HG03571 (cell line): Measurements from ENCODE around the gene BARX2.

ENCODE experiments used
- ATAC-seq: cut with Tn5 transposase; IDR thresholded peaks from one replicate; pipeline ENCODE4 v1.9.1; 2021; ENCODE audit not compliant: unreplicated experiment

Gene BARX2

DNA sequence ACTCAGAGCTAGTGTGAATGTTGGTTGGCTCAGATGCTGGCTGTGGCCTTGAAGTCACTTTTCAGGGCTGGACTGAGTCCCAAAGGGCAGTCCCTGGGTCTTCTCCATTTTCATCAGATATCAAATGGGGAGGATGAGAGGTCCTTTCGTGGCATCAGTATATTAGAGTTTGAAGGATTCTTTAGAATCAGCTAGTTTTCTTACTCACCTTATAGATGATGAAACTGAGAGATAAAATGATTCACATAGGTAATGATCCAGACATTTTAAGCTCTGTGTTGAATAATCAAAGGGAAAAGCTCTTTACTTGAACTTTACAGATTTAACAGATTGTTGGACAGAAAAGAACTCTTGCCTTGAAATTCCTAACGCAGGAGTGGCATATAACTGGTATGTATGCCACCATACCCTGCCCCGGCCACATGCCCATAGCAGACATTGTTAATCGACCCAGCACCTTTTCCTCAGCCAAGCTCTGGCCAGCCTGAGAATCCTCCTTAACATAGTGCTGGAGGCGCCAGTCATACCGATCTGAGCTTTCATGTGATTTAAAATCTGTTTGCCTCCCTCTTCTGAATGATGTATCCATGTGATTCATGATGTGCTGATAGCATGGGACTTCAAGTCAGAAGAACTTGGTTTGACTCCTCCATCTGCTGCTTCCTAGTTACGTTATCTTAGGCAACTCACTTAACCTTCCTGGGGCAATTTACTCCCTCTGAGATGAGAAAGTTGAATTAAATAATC lies 60.0 kb downstream of the BARX2 start:
- ATAC-seq, result no peak

DNA sequence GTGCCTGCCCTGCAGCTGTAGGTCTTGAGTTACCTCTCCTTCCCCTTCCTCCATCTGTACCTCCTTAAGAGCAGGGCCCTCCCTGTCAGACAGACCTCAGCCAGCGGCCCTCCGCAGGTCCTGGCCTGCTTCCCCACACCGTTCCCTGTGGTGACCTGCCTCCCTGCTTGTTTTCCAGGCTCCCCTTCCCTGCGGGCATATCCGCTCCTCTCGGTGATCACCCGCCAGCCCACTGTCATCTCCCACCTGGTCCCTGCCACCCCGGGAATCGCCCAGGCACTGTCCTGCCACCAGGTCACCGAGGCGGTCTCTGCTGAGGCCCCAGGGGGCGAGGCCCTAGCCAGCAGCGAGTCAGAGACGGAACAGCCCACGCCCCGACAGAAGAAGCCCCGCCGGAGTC lies 60.9 kb downstream of the BARX2 start:
- ATAC-seq, result no peak

DNA sequence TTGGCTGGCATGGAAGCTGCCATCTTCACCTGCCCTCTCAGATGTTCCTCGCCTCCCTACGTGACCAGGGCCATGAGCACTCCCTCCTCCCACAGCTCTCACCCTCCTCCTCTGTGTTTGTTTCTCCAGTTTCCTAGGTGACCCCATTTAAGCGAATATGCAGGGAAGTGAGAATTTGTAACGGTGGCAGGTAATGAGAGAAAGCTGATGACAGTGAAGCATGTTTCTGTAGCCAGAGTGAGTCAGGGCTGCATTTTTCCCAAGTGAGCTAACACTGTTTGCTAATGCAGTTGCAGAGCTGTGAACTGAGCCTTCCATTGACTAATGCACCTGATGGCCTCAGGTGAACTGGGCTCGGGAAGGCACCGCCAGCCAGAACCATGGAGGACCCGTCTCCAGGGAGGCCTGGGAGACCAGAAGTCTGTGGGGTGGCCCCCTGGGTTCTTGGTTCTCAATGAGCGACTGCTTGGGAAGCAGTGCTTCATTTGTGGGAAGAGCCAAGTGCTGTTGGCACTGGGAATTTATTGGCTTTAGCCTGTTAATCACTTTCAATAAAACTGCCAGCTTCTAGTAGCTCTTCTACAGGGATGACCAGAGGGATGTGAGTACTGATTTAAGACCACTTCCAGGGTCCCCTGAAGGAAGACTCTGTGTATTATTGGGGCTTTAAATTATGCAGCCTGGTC lies 64.5 kb downstream of the BARX2 start:
- no peak for ATAC-seq

DNA sequence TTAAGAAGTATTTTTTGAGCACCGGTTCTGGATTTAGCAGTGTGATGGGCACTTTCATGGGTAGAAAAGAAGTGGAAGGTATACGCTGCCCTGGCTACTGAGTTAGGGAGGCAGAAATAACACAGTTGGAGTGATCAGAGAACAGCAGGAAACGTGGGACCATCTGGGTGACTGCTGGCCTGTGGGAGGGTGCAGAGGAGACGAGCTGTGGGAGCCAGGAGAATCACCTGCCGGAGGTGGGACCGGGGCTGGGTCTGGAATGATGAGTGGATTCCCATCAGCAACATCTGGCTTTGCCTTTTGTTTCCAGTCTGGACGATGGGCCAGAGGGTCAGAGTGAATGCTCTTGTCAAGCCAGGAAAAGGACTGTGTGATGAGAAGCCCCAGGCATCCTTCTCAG lies 66.5 kb downstream of the BARX2 start:
- no peak for ATAC-seq

DNA sequence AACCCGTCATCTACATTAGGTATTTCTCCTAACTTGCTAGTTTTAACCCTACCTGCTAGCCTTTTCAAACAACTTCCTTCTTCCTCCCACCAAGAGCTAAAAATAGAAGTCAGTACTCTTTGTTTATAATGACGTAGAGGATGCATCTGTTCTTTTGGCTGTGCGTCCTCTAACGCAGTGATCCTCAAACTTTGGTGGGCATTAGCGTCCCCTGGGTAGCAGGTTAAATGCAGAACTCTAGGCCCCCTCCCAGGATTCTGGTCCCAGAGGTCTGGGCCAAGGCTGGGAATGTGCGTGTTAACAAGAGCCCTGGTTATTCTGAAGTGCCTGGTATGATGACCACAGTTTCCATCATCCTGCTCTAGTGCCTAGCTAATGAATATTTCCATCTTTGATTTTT lies 67.6 kb downstream of the BARX2 start:
- no peak for ATAC-seq

DNA sequence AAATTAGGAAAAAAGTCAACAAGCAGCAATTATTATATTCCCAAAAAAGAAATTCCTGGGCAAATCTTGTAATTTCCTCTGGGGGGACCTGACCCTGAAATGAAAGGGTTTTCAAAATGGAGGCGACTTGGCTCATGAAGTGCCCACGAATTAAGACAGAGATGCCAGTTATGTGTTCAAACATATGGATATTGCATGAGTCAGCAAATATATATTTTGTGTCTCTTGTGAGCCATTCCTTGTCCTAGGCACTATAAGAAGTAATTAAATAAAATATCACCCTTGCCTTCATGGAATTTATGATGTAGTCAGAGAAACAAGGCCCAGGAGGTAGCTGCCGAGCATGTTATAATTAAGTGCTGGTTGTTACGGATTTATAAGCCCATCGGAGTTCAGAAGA lies 68.6 kb downstream of the BARX2 start:
- ATAC-seq, result no peak

DNA sequence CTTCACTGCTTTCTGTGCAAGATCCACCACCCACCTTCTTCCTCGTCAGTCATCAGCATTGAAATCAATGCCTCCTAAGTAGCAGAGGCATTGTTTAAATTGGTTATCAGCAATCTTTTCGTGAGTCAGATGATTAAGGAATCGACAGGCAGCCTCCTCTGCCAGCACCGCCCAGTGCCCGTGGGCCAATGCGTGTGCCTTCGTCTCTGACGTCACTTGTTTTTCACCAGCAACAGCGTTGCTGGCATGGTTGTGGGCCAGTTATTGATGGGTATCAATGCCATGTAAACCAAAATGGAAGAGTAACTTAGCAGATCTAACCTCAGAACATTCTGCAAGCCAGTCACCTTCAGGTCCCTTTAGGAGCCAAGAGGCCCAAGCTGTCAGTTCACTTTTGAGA lies 69.6 kb downstream of the BARX2 start:
- ATAC-seq, result no peak

DNA sequence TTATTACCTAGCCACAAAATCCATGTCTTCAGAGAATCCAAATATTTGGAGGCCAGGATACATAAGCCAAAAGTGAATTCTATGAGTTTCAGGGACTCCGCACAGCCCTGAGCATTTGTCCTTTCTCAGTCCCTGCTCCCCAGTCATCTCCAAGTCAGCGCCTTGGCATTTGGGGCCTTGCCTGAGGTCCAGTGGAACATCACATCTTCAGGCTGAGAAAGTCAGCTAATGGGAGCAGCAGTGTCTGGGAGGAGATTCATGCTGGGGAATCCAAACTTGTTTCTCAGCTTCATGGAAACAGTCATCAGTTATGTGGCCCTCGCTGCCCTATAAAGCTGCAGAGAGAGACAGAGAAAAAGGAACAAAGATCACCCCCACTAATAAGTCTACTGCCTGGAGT lies 70.9 kb downstream of the BARX2 start:
- ATAC-seq, result no peak

DNA sequence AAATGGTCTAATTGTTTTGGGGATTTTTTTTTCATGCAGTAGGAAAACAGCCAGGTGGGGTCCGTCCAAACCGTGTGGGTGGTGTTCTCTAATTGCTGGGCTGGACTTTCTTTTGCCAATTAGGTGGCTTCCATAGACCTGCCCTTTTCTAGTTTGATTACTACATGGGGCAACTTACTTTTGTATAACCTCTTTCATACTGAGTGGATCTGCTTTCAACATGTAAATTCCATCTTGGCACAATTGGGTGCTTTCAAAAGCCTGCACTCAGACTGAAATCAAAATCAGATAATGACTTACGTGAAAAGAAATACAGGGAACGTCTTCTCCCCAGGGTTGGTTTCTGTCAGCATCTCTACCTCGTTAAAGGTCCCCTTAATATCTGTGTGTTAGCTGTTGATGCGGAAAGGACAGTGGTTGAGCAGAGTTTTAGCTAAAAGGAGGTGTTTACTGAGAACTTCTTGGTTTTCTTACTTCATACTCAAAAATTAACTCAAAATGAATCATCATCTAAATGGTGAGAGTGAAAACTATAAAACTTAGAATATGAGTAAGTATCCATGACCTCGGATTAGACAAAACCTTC lies 72.1 kb downstream of the BARX2 start:
- no peak for ATAC-seq

DNA sequence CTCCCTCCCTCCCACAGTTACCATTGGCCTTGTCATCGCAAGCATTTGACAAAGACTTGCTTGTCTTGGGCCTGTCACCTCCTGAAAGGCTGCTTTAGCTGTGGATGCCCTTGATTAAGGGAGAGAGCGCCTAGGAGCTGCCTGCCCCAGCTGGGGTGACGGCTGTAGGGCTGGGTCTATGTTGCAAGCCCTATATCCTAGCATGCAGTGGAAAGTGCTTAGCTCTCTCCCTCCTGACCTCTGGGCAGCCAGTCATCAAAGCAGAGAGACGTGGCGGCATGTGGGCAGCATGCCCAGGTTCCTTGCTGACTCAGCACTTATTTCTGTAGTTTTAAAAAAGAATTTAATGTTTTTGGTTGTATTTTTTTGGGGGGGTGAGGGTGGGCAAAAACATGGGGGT lies 75.9 kb downstream of the BARX2 start:
- ATAC-seq, result no peak

DNA sequence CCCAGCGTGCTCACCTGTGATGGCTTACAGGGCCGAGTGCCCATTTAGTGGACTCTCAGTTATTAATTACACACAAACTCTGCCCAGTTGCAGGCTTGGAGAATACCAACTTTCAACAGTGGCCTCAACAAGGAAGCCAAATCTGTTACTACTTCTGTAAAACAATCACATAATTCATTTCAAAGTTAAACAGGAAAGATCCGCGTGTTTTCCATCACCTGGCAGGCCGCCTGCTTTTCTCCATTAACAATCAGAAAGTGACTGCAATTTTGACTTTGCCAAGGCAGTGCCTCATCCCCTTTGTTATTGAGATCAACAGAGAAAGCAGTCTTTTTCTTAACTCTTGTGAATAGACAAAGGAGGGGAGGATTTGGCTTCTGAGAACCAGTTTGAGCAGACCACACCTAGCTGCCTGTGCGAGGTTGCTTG lies 77.7 kb downstream of the BARX2 start:
- no peak for ATAC-seq

DNA sequence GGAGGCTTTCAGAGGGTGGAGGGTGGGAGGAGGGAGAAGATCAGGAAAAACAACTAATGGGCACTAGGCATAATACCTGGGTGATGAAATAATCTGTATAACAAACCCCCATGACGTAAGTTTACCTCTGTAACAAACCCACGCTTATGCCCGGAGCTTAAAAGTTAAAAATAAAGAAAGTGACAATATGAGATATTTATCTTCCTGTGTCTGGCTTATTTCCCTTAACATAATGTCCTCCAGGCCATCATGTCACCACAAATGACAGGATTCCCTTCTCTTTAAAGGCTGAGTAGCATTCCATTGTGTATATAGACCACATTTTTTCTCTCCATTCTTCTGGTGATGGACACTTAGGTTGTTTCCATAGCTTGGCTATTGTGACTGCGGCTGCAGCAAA lies 79.5 kb downstream of the BARX2 start:
- no peak for ATAC-seq

DNA sequence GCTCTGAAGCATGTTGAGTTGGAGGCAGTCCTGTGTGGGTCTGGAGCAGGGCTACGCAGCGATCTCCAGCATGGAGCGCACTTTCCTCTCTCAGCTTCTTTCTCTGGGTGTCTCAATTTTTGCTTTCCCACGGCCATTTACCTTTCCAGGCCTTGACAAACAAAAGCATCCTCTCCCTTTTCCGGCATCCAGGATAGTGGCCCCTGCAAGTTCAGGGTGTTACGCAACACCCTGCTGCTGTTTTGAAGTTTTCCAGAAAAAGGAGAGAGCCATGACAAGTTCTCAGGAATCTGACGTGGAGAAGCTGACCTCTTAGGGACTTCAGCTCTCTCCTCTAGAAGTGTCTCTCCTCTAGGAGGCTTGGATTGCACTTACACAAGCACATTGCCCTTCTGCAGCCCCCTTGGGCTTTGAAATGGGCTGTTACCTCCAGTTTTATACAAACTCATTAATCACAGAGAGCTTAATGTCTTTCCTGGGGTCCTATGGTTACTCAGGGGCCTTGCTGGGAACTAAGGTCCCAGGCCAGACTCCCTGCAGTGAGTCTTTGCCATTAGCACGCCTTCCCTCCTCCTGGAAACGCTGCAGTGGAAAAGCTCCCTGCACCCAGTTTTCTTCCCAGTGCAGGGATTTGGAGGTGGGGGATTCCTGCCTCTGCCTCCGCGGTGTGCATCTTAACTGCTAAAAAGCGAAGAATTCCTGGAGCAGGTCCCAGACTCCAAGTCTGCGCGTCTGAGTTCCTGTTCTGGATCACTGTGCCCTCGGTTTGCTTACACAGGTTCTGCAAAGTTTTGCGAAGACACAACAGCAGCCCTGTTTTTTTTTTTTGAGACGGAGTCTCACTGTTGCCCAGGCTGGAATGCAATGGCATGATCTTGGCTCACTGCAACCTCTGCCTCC lies 80.4 kb downstream of the BARX2 start:
- no peak for ATAC-seq

DNA sequence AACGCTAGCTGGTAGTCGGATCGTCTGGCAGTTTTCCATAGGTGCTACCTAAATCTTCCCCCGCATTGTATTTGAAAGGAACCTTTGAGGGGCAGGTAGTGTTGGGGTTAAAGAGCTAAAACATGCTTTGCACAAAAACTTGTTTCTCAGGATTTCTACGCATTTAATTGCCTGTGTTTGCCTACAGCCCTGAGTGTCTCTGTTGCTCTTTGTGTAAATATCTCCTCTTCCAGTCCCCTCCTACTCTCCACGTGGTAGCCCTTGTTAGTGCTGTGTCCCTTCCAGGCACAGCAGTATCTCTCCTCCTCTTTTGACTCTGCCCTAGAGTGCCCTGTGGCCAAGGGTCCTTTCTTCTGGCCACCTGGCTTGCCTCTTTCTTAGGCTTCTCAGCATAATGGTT lies 81.7 kb downstream of the BARX2 start:
- no peak for ATAC-seq

DNA sequence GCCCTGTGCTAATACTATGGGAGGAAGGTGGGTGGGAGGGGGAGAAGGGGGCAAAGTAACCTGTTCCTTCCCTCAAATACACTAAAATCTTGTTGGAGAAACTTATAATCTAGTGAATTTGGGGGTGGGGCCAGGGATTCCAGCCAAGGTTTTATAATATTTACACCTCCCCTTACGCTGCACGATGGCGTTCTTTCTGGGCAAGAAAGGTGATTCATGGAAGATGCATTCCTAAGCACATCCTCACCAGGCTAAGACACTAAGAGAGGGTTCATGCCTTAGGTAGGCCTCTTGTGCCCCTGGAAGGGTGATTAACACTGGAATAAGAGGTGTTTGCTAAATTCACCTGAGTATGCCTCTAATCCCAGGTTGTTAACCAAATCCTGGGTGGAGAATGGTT lies 82.6 kb downstream of the BARX2 start:
- no peak for ATAC-seq

DNA sequence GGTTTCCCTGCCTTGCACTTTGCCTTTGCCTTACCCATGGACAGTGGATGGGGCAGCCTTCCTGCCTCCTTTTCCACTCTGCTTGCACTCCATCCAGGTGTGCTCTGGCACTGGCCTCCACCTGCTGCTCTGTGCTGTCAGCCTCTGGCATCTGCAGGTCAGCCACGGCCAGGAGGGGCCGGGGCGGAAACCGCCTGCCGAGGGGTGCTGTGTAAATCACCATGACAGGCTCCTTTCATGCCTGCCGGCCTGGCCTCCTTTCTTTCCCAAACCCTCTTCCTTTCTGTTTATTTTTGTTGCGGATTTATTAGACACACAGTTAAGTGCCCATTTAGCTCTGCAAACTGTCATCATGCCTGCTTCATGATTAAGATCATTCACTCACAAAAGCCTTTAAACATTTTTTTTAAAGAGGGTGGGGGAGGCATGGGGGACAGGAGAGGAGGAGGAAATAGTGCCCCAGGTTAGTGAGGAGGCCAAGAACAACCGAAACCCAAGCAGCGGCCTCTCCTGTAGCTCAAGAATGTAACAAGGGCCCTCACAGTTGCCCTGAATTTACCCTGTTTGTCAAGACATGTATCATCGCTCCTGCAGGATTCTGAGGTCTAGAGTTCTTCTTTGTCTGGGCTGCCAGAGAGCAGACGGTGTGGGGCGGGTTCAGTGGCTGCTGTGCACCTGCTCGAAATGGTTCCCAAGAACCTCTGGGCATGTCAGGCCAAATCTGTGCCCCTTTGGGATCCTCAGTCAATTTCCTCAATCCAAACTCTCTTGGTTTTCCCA lies 83.3 kb downstream of the BARX2 start:
- no peak for ATAC-seq

DNA sequence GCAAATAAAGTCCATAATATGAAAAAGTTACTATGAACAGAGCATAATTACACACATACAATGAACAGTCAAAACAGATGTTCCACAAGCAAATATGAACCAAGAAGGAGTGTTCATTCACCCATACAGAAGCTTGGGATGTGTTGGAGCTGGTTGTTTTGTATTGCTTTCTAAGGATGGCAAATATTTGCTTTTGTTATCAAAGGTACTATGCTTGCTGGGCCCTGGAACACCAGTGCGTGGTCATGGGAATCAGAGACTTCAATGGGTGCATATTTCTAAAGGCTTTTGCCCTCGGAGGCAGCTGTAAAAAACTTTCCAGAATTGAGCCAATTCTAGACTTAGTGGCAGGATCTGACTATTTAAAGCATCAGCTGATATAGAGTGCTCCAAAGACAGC lies 85.1 kb downstream of the BARX2 start:
- ATAC-seq, result no peak

DNA sequence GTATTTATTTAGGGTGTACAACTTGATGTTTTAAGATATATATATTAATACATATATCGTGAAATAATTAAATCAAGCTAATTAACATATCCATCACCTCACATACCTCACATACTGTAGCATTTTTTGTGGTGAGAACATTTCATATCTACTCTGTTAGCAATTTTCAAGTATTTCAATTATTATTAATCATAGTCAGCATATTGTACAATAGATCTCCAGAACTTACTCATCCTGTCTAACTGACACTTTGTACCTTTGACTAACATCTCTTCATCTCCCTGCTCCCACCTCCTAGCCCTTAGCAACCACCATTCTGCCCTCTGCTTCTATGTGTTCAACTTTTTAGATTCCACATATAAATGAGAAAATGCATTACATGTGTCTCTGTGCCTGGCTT lies 108.4 kb downstream of the BARX2 start:
- ATAC-seq, result no peak

DNA sequence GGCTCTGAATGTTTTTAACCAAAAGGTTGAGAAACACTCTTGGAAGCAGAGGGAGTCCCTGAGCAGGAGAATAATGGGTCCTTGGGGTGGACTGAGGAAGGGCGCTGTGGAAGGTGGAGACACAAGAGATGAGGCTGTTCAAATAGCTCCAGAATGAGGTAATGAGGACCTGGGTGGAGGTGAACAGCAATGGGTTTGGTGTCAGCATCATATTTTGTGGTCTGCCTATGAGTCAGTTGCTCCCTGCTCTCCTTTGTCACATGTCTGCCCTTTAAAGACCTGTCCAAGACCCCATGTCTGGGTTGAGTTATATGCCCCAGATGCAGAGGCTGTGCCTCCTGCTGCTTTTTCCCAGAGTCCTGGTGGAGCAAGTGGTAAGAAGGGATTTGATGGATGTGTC lies 113.6 kb downstream of the BARX2 start:
- ATAC-seq, result no peak

DNA sequence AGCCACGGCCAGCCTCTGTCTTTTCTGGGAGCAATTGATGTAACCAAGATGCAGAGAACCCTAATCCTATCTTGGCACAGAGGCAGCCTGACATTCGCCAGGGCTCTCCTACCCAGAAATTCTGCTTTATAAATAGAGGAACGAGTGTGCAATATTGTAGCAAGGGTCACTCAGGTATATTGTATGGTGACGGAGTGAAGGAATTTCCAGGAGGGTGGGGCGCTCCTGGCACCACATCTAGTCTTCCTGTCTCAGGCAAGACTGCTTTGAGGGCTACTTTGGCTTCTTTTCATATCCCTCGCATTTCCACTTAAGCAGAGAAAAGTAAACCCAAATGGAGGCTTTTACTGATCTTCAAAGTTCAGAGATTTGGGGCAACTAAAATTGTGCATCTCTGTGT lies 114.4 kb downstream of the BARX2 start:
- no peak for ATAC-seq

DNA sequence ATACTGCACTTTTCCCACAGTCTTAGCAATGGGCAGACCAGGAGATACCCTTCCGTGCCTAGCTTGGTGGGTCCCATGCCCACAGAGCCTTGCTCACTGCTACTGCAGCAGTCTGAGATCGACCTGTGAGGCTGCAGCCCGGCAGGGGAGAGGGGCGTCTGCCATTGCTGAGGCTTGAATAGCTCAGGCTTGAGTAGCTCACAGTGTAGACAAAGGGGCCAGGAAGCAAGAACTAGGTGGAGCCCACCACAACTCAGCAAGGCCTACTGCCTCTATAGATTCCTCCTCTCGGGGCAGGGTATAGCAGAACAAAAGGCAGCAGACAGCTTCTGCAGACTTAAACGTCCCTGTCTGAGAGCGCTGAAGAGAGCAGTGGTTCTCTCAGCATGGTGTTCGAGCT lies 118.1 kb downstream of the BARX2 start:
- no peak for ATAC-seq
